H1 (cell line): ENCODE data around the gene RPL18.

Source experiments
- JUN ChIP-seq: IDR thresholded peaks from 2 replicates; pipeline ENCODE4 v1.6.1; 2011; ENCODE audit warnings: low read depth, mild to moderate bottlenecking, improper control_type of control experiment, low read length
- POLR2A ChIP-seq, 2 experiments: IDR thresholded peaks; 1 replicate in 1 of 2; 2 replicates in 1 of 2; pipeline ENCODE4 v1.6.1; 2011; ENCODE audit warnings: low read depth in 2 of 2, low read length in 2 of 2, mild to moderate bottlenecking in 2 of 2; ENCODE audit errors: control extremely low read depth in 1 of 2
- POLR2AphosphoS5 ChIP-seq: IDR thresholded peaks from 2 replicates; pipeline ENCODE4 v1.6.1; 2011; ENCODE audit warnings: low read depth, low read length
- RFX5 ChIP-seq: IDR thresholded peaks from 2 replicates; pipeline ENCODE4 v1.6.1; 2011; ENCODE audit warnings: low read depth, low read length, improper control_type of control experiment, borderline replicate concordance
- SP1 ChIP-seq: IDR thresholded peaks from 2 replicates; pipeline ENCODE4 v1.6.1; 2011; ENCODE audit warnings: low read depth, low read length
- TBP ChIP-seq: IDR thresholded peaks from 2 replicates; pipeline ENCODE4 v1.6.1; 2011; ENCODE audit warnings: low read depth, low read length, improper control_type of control experiment
- TEAD4 ChIP-seq: IDR thresholded peaks from 2 replicates; pipeline ENCODE4 v1.6.1; 2012; ENCODE audit warnings: low read depth, low read length, inconsistent platforms, mixed read lengths
- TF ChIP-seq, protein P1 (sequence below), 3 experiments: IDR thresholded peaks; 1 replicate in 2 of 3; 2 replicates in 1 of 3; pipeline versions ENCODE4 v1.5.1 to v1.6.1; 2011; ENCODE audit warnings: low read length in 3 of 3, mild to moderate bottlenecking in 3 of 3, inconsistent platforms in 2 of 3, low read depth in 1 of 3, moderate library complexity in 1 of 3; ENCODE audit not compliant: insufficient read depth in 1 of 3; ENCODE audit errors: control extremely low read depth in 1 of 3

DNA sequence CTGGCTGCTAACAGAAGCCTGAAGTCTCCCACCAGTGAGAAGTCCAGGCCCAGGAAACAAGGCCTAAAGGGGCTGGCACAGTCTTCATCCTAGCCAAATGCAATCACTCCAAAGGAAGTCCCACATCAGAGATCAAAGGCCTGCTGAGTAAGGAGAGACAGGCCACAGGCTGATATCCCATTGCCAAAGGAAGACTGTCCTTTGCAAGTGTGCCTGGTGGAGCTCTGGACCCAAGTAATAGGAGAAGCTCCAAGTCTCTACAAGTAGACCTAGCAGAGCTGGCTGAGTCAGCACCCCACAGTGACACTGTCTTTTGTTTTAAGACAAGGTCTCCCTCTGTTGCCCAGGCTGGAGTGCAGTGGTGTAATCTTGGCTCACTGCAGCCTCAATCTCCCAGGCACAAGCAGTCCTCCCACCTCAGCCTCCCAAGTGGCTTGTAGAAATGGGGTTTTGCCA lies 13.7 kb upstream of the RPL18 start:
- TF ChIP-seq JUN: no peak
- TF ChIP-seq, protein P1, sequence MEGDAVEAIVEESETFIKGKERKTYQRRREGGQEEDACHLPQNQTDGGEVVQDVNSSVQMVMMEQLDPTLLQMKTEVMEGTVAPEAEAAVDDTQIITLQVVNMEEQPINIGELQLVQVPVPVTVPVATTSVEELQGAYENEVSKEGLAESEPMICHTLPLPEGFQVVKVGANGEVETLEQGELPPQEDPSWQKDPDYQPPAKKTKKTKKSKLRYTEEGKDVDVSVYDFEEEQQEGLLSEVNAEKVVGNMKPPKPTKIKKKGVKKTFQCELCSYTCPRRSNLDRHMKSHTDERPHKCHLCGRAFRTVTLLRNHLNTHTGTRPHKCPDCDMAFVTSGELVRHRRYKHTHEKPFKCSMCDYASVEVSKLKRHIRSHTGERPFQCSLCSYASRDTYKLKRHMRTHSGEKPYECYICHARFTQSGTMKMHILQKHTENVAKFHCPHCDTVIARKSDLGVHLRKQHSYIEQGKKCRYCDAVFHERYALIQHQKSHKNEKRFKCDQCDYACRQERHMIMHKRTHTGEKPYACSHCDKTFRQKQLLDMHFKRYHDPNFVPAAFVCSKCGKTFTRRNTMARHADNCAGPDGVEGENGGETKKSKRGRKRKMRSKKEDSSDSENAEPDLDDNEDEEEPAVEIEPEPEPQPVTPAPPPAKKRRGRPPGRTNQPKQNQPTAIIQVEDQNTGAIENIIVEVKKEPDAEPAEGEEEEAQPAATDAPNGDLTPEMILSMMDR (IDR thresholded peaks at IDR 0.05; ENCODE audit: control extremely low read depth in 1 of 3, insufficient read depth in 1 of 3, low read depth in 1 of 3, low read length in 3 of 3): no peak
- TF ChIP-seq TEAD4: no peak
- TF ChIP-seq TBP: no peak
- no peak for TF ChIP-seq RFX5
- TF ChIP-seq POLR2AphosphoS5: no peak
- no peak for TF ChIP-seq POLR2A (IDR thresholded peaks at IDR 0.05; ENCODE audit: control extremely low read depth in 1 of 2, low read depth in 2 of 2, low read length in 2 of 2)
- no peak for TF ChIP-seq SP1
